H1 (cell line): ENCODE results near the gene VAMP4. TPM values are rescaled to one million over a fixed set of nuclear protein-coding genes. Genes with fewer than 3 reads are reported as not detected.

Experiments
- CHD2 ChIP-seq: IDR thresholded peaks from 2 replicates; pipeline ENCODE4 v1.6.1; 2012; ENCODE audit warnings: low read length, improper control_type of control experiment
- RNF2 ChIP-seq: fragments of 200-900, 300-1000 bp; sonication (generic); IDR thresholded peaks from 2 replicates; pipeline ENCODE4 v1.7.1; 2016; ENCODE audit warnings: borderline replicate concordance, low read depth, mild to moderate bottlenecking, antibody characterized with exemption, low read length; ENCODE audit not compliant: poor library complexity, severe bottlenecking; ENCODE audit errors: missing control alignments
- polyA plus RNA-seq, 7 experiments: library from polyadenylated mRNA; depleted of rRNA in 3 of 7; stranded (reverse) in 5 of 7; unstranded in 2 of 7; fragments of >200 nt in 5 of 7; fragments of 200-250 nt in 2 of 7; gene quantifications; 1 replicate in 5 of 7; 2 replicates in 1 of 7; 4 replicates in 1 of 7; pipeline versions ENCODE4 v1.2.1 to v1.2.3, GENCODE V29; 2011 to 2013; ENCODE audit warnings: missing spikeins in 2 of 7, mixed read lengths in 2 of 7
- total RNA-seq: library from RNA; stranded (reverse); fragmentation: NEBNext Ultra II Directional; extraction: Animal tissue kit (Norgen Biotek cat#: 25700); gene quantifications from 2 replicates; pipeline ENCODE4 v1.2.1, GENCODE V29; 2021

The VAMP4 gene
- total and polyA plus RNA-seq, 2 of the 8 experiments (the other 6 are each of a cell fraction or from before 2014, with no cell fraction given): 1.6 to 13.9 TPM

DNA sequence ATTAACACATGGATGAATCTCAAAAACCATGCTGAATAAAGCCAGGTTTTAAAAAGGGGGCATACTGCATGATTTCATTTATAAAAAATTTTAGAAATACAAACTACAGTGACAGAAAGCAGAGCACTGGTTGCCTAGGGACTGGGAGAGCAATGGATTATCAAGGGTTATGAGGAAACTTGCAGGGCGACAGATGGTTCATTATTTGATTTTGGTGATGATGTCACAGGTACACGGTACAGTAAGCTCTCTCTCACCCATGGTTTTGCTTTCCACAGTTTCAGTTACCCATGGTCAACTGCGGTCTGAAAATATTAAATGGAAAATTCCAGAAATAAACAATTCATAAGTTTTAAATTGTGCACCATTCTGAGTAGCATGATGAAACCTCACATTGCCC, 14.1 kb downstream of the VAMP4 start (continued):
- no peak for TF ChIP-seq RNF2
- TF ChIP-seq CHD2: no peak
